WTC11 (cell line): ENCODE results near the gene ATRIP. TPM values are rescaled to one million over a fixed set of nuclear protein-coding genes. Genes with fewer than 3 reads are reported as not detected.

Experiments
- ATAC-seq: fragments of 200-7000 bp; cut with Tn5 transposase; 2 replicates; pipeline ENCODE4 v1.10.0; 2021; ENCODE audit warnings: mild to moderate bottlenecking, moderate library complexity
- CTCF ChIA-PET: fragments of 300-600 bp; sonication (Branson Sonifier 250); formaldehyde crosslinking; loops from one replicate; lab custom pipeline; 2021; ENCODE audit warnings: antibody characterized with exemption; lab: Charles Lee
- POLR2A ChIA-PET: fragments of 350-600 bp; sonication (Branson Sonifier 250); formaldehyde crosslinking; loops from one replicate; lab custom pipeline; 2021; ENCODE audit warnings: antibody characterized with exemption; lab: Charles Lee
- DNase-seq: peaks from one replicate; pipeline ENCODE4 v3.0.0; 2021; ENCODE audit warnings: low spot score
- H3K27ac Mint-ChIP-seq: 2 replicates; pipeline ENCODE4 v1.8.0; 2021; ENCODE audit warnings: mixed read lengths
- H3K27me3 Mint-ChIP-seq: 2 replicates; pipeline ENCODE4 v1.8.0; 2021; ENCODE audit warnings: low read depth, mild to moderate bottlenecking, moderate library complexity, mixed read lengths
- H3K36me3 Mint-ChIP-seq: 2 replicates; pipeline ENCODE4 v1.8.0; 2021; ENCODE audit warnings: mixed read lengths
- H3K4me1 Mint-ChIP-seq: 2 replicates; pipeline ENCODE4 v1.8.0; 2022; ENCODE audit warnings: mixed read lengths
- H3K4me3 Mint-ChIP-seq: 2 replicates; pipeline ENCODE4 v1.8.0; 2021; ENCODE audit warnings: mild to moderate bottlenecking, moderate library complexity, mixed read lengths
- H3K9me3 Mint-ChIP-seq: 2 replicates; pipeline ENCODE4 v1.8.0; 2021; ENCODE audit warnings: mixed read lengths
- CREM ChIP-seq: sonication (generic); formaldehyde crosslinking; IDR thresholded peaks from 2 replicates; pipeline ENCODE4 v1.8.1; 2022; ENCODE audit warnings: mild to moderate bottlenecking, missing genetic modification reagents, moderate library complexity
- E2F5 ChIP-seq: sonication (generic); formaldehyde crosslinking; IDR thresholded peaks from 2 replicates; pipeline ENCODE4 v1.8.1; 2022; ENCODE audit warnings: mild to moderate bottlenecking, moderate library complexity, missing genetic modification reagents
- ETV6 ChIP-seq: sonication (generic); formaldehyde crosslinking; IDR thresholded peaks from 2 replicates; pipeline ENCODE4 v1.8.1; 2022; ENCODE audit warnings: mild to moderate bottlenecking, missing genetic modification reagents
- FOXK1 ChIP-seq: sonication (generic); formaldehyde crosslinking; IDR thresholded peaks from 2 replicates; pipeline ENCODE4 v1.8.0; 2022; ENCODE audit warnings: mild to moderate bottlenecking, moderate library complexity, missing genetic modification reagents
- FOXP4 ChIP-seq: sonication (generic); formaldehyde crosslinking; IDR thresholded peaks from 2 replicates; pipeline ENCODE4 v1.8.0; 2022; ENCODE audit warnings: mild to moderate bottlenecking, missing genetic modification reagents
- GABPB1 ChIP-seq: sonication (generic); formaldehyde crosslinking; IDR thresholded peaks from 2 replicates; pipeline ENCODE4 v1.8.1; 2023; ENCODE audit warnings: mild to moderate bottlenecking, missing genetic modification reagents
- MYBL2 ChIP-seq: sonication (generic); formaldehyde crosslinking; IDR thresholded peaks from 2 replicates; pipeline ENCODE4 v1.8.1; 2023; ENCODE audit warnings: mild to moderate bottlenecking, moderate library complexity, missing genetic modification reagents
- NFATC4 ChIP-seq: fragments of 250-450 bp; sonication (Bioruptor Pico); IDR thresholded peaks from 2 replicates; pipeline ENCODE4 v1.9.0; 2021; ENCODE audit warnings: mild to moderate bottlenecking
- NFE2L1 ChIP-seq: sonication (generic); formaldehyde crosslinking; IDR thresholded peaks from 2 replicates; pipeline ENCODE4 v1.8.1; 2023; ENCODE audit warnings: missing genetic modification reagents
- OVOL2 ChIP-seq: fragments of 250-450 bp; sonication (Bioruptor Pico); IDR thresholded peaks from 2 replicates; pipeline ENCODE4 v1.9.0; 2021; ENCODE audit warnings: mild to moderate bottlenecking, borderline replicate concordance
- PREB ChIP-seq: sonication (generic); formaldehyde crosslinking; IDR thresholded peaks from 2 replicates; pipeline ENCODE4 v1.8.1; 2022; ENCODE audit warnings: mild to moderate bottlenecking, missing genetic modification reagents, moderate library complexity, borderline replicate concordance
- SOX15 ChIP-seq: fragments of 250-450 bp; sonication (Bioruptor Pico); IDR thresholded peaks from 2 replicates; pipeline ENCODE4 v1.9.0; 2021; ENCODE audit warnings: mild to moderate bottlenecking
- SP1 ChIP-seq: sonication (generic); formaldehyde crosslinking; conservative IDR thresholded peaks from 2 replicates; pipeline ENCODE4 v1.8.1; 2022; ENCODE audit warnings: missing genetic modification reagents
- STAT6 ChIP-seq: sonication (generic); formaldehyde crosslinking; conservative IDR thresholded peaks from 2 replicates; pipeline ENCODE4 v1.8.1; 2023; ENCODE audit warnings: mild to moderate bottlenecking, low read depth, missing genetic modification reagents, moderate library complexity
- TCF7 ChIP-seq: sonication (generic); formaldehyde crosslinking; IDR thresholded peaks from 2 replicates; pipeline ENCODE4 v1.8.0; 2022; ENCODE audit warnings: mild to moderate bottlenecking, low read depth, missing genetic modification reagents, moderate library complexity
- ZNF232 ChIP-seq: sonication (generic); formaldehyde crosslinking; IDR thresholded peaks from 2 replicates; pipeline ENCODE4 v1.8.0; 2022; ENCODE audit warnings: mild to moderate bottlenecking, missing genetic modification reagents
- ZNF416 ChIP-seq: fragments of 250-450 bp; sonication (Bioruptor Pico); IDR thresholded peaks from 2 replicates; pipeline ENCODE4 v1.9.0; 2021; ENCODE audit warnings: mild to moderate bottlenecking, inconsistent platforms
- ZNF423 ChIP-seq: fragments of 250-450 bp; sonication (Bioruptor Pico); IDR thresholded peaks from 2 replicates; pipeline ENCODE4 v2.1.2; 2022; ENCODE audit warnings: mild to moderate bottlenecking, moderate library complexity
- total RNA-seq: library from RNA; stranded (reverse); gene quantifications from 3 replicates; pipeline ENCODE4 v1.2.3, GENCODE V29; 2021
- TF ChIP-seq, protein P1 (sequence below): sonication (generic); formaldehyde crosslinking; IDR thresholded peaks from 2 replicates; pipeline ENCODE4 v1.8.0; 2023; ENCODE audit warnings: missing genetic modification reagents
- TF ChIP-seq, protein P2 (sequence below): sonication (generic); formaldehyde crosslinking; IDR thresholded peaks from 2 replicates; pipeline ENCODE4 v1.8.0; 2022; ENCODE audit warnings: mild to moderate bottlenecking, missing genetic modification reagents

The ATRIP gene
- total RNA-seq, 1 experiment from 2014 or later = 18.2 TPM

- TF ChIP-seq FOXP4 (CRISPR knock-in tag) = peak; percentile 1; the same call in 1 of the 2 replicates
Observed at GRCh38 chr3:48429317-48429959, 17.1 kb upstream of the ATRIP start (continued).

- peak; percentile 67 for ATAC-seq
- H3K4me1 Mint-ChIP-seq = peaks cover 55% of the 10 kb centered on the region
- peak within 1 kb of the TSS; percentile 87 for H3K4me3 Mint-ChIP-seq
- TF ChIP-seq GABPB1 (CRISPR knock-in tag) = peak; percentile 79
- TF ChIP-seq E2F5 (CRISPR knock-in tag) = 0 out of 2 replicates have a peak, but pooled peaks have one; percentile 26
- TF ChIP-seq OVOL2 (CRISPR knock-in tag) = no peak
- no peak for TF ChIP-seq PREB (CRISPR knock-in tag)
- peak; percentile 6; the same call in 1 of the 2 replicates for TF ChIP-seq MYBL2 (CRISPR knock-in tag)
- TF ChIP-seq CREM (CRISPR knock-in tag) = no peak
- TF ChIP-seq STAT6 = no peak
- TF ChIP-seq ETV6 (CRISPR knock-in tag) = peak; percentile 42
- TF ChIP-seq, protein P1, sequence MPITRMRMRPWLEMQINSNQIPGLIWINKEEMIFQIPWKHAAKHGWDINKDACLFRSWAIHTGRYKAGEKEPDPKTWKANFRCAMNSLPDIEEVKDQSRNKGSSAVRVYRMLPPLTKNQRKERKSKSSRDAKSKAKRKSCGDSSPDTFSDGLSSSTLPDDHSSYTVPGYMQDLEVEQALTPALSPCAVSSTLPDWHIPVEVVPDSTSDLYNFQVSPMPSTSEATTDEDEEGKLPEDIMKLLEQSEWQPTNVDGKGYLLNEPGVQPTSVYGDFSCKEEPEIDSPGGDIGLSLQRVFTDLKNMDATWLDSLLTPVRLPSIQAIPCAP (CRISPR knock-in tag) = no peak
- TF ChIP-seq SP1 (CRISPR knock-in tag) = peak; percentile 86
- no peak for TF ChIP-seq ZNF423 (CRISPR knock-in tag)
- TF ChIP-seq NFATC4 (CRISPR knock-in tag) = no peak
- TF ChIP-seq ZNF232 (CRISPR knock-in tag) = 0 out of 2 replicates have a peak, but pooled peaks have one; percentile 54
- TF ChIP-seq NFE2L1 (CRISPR knock-in tag) = peak; percentile 61; the same call in 1 of the 2 replicates
- no peak for TF ChIP-seq SOX15 (CRISPR knock-in tag)
- TF ChIP-seq TCF7 (CRISPR knock-in tag) = no peak
- no peak for TF ChIP-seq ZNF416 (CRISPR knock-in tag)
- TF ChIP-seq FOXP4 (CRISPR knock-in tag) = 0 out of 2 replicates have a peak, but pooled peaks have one; percentile 29
- TF ChIP-seq, protein P2, sequence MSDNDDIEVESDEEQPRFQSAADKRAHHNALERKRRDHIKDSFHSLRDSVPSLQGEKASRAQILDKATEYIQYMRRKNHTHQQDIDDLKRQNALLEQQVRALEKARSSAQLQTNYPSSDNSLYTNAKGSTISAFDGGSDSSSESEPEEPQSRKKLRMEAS = peak; percentile 73
- TF ChIP-seq FOXK1 = peak; percentile 59; the same call in 1 of the 2 replicates
- peak within 1 kb of the TSS; percentile 87 for H3K27ac Mint-ChIP-seq
- peak; percentile 93 for DNase-seq
- ChIA-PET POLR2A (interaction anchor here (0.5 to 3.7 kb wide), 3 partner anchors 10 to 43 kb away, joined by 3 to 15 read pairs (median 3); partner anchors contain the start of genes CCDC51 and TMA7), CTCF (interaction anchor here (1.1 to 8.2 kb wide), 7 partner anchors 10 to 235 kb away, joined by 4 to 142 read pairs (median 5); partner anchors contain the start of genes CCDC51 and TMA7)
- no peaks in the 10 kb centered on the region for H3K27me3 Mint-ChIP-seq
- H3K36me3 Mint-ChIP-seq = peaks cover 34% of the 10 kb centered on the region
- H3K9me3 Mint-ChIP-seq = no peaks in the 10 kb centered on the region
Observed at GRCh38 chr3:48429960-48430707, 16.4 kb upstream of the ATRIP start, which contains the start of gene PLXNB1. Gene PLXNB1 (minus strand): TSS chr3:48430086. CDS start chr3:48424611, 5,475 bp downstream.
